Measurements from ENCODE around the gene LHB.
A peak's percentile ranks its signal among the peaks of the same experiment; 100 is the strongest.
"Not testable (repeated sequence)": the region's sequence is repeated elsewhere in the genome, so short reads cannot be mapped to it uniquely, and the experiment has no call there.

LHB gene
- total RNA-seq, result 0 to 0.08 (median 0.03) reads per million in 18 experiments

- no peak for DNase-seq
Measured at GRCh38 chr19:49017041-49017665, at the start of gene LHB. Gene LHB (minus strand): TSS chr19:49017091. CDS start chr19:49017081, 10 bp downstream.

GRCh38 chr19:49065905-49066512 lies 49.1 kb upstream of the LHB start:
- DNase-seq, result no peak

- DNase-seq, result no peak
Measured at GRCh38 chr19:49064768-49065611, 48.1 kb upstream of the LHB start, which contains the start of gene NTF4. Gene NTF4 (minus strand): TSS chr19:49064818. CDS start chr19:49061997, 2,821 bp downstream.

GRCh38 chr19:49064029-49064629 lies 47.2 kb upstream of the LHB start:
- no peak for DNase-seq

GRCh38 chr19:49061445-49061844 lies 44.6 kb upstream of the LHB start:
- no peak for DNase-seq

GRCh38 chr19:49061000-49061399 lies 44.1 kb upstream of the LHB start:
- no peak for DNase-seq

GRCh38 chr19:49059053-49059452 lies 42.2 kb upstream of the LHB start:
- no peak for DNase-seq

GRCh38 chr19:49058562-49058961 lies 41.7 kb upstream of the LHB start:
- no peak for DNase-seq

GRCh38 chr19:49057636-49058234 lies 40.8 kb upstream of the LHB start, which contains the start of gene CGB7:
Gene CGB7 (minus strand): TSS chr19:49057749. CDS start chr19:49055375, 2,374 bp downstream.
- DNase-seq, result peak; percentile 30 to 39

GRCh38 chr19:49056902-49057596 lies 40.2 kb upstream of the LHB start:
- DNase-seq, result not testable (repeated sequence)

GRCh38 chr19:49056101-49056901 lies 39.4 kb upstream of the LHB start:
- peak; percentile 7 to 43 for DNase-seq

GRCh38 chr19:49050376-49051033 lies 33.6 kb upstream of the LHB start:
- DNase-seq, result not testable (repeated sequence)

- not testable (repeated sequence) for DNase-seq
Measured at GRCh38 chr19:49049834-49050233, 32.9 kb upstream of the LHB start.

- not testable (repeated sequence) for DNase-seq
Measured at GRCh38 chr19:49049011-49049410, 32.1 kb upstream of the LHB start, which contains the start of gene CGB8. Gene CGB8 (minus strand): TSS chr19:49049111. CDS start chr19:49048739, 372 bp downstream.

- not testable (repeated sequence) for DNase-seq
Measured at GRCh38 chr19:49043548-49043947, 26.7 kb upstream of the LHB start, which contains the start of gene CGB5. Gene CGB5 (plus strand): TSS chr19:49043848. CDS start chr19:49044210, 362 bp downstream.

GRCh38 chr19:49042666-49043065 lies 25.8 kb upstream of the LHB start:
- not testable (repeated sequence) for DNase-seq

- no peak for DNase-seq
Measured at GRCh38 chr19:49042177-49042576, 25.3 kb upstream of the LHB start.

- DNase-seq, result not testable (repeated sequence)
Measured at GRCh38 chr19:49039736-49040135, 22.8 kb upstream of the LHB start.

- not testable (repeated sequence) for DNase-seq
Measured at GRCh38 chr19:49038557-49039276, 21.8 kb upstream of the LHB start.
